Melanocyte of skin (primary cell): Measurements from ENCODE around the gene FAM151B. TPM values are rescaled to one million over a fixed set of nuclear protein-coding genes. Genes with fewer than 3 reads are reported as not detected.

Experiments
- total RNA-seq, 2 donors: library from RNA; depleted of rRNA; stranded (reverse); fragments of >200 nt; gene quantifications; 2 replicates each; pipeline ENCODE4 v1.2.3, GENCODE V29; 2012

Gene FAM151B
- 1 to 10 TPM; 5.2 to 7.0 TPM for total RNA-seq

GRCh38 chr5:80487829-80488721 lies at the start of gene FAM151B:
FAM151B (plus strand) TSS chr5:80488100; CDS start chr5:80488124, 24 bp downstream.

GRCh38 chr5:80569961-80570786 lies 82.3 kb downstream of the FAM151B start, which contains the start of gene ANKRD34B:
ANKRD34B (minus strand) TSS chr5:80570280; CDS start chr5:80560019, 10,261 bp downstream.

Other genes with a start within 250 kb of the FAM151B start
- gene SERINC5, start 232.1 kb upstream of the FAM151B start, total RNA-seq, result 100 to 1,000 TPM; 116 to 128 TPM
- gene SPZ1, start 168.1 kb upstream of the FAM151B start, total RNA-seq, result not detected
- gene ZFYVE16, start 80.0 kb upstream of the FAM151B start, total RNA-seq, result 100 to 1,000 TPM; 212 to 270 TPM
- gene ANKRD34B, start 82.2 kb downstream of the FAM151B start, total RNA-seq, result not detected
- gene MSH3, start 166.6 kb downstream of the FAM151B start, total RNA-seq, result 10 to 100 TPM; 12.7 to 13.4 TPM
- gene DHFR, start 166.9 kb downstream of the FAM151B start, total RNA-seq, result 10 to 100 TPM; 22.0 to 45.3 TPM